ENCODE data around the gene MGMT. TPM values are rescaled to one million over a fixed set of nuclear protein-coding genes. Genes with fewer than 3 reads are reported as not detected.

Gene MGMT
- total and polyA plus RNA-seq, 2 donors (not counting 3 experiments of a cell fraction or from before 2014, with no cell fraction given), result 15.0 to 15.2 TPM

DNA sequence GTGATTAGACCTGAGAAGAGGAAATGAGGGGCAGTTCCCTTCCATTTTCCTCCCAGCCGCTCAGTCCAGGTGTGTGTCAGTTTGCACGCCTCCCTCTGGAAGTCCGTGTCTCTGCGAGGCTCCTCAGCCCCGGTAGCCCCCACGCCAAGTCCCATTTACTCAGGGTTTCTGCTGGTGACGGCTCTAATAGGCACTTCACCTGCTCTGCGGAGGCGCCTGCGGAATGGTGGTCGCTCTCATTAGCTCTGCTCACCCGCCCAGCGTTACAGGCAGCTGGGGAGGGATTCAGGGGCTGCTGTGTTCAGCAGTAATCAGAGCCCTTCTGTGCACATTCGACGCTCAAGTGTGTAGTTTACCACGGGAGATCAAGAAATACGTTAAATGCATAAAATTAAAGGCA lies 179.9 kb downstream of the MGMT start:
- Histone ChIP-seq H2AFZ (ENCODE audit: low read depth, low read length) (no peak overlapping the region), H3K27me3 (ENCODE audit: control insufficient read depth in 2 of 2, insufficient read depth in 2 of 2, low read length in 2 of 2) (no peaks in the 10 kb centered on the region), H4K20me1 (replicated peaks; ENCODE audit: control insufficient read depth, extremely low read depth, insufficient read depth, low read length) (no peaks in the 10 kb centered on the region), H3K9me3 (replicated peaks; ENCODE audit: control insufficient read depth, insufficient read depth, low read length) (no peaks in the 10 kb centered on the region), H3K36me3 (ENCODE audit: control insufficient read depth in 2 of 2, extremely low read depth in 1 of 2, insufficient read depth in 2 of 2, low read length in 2 of 2) (no peaks in the 10 kb centered on the region), H3K4me1 (ENCODE audit: control insufficient read depth, extremely low read depth, insufficient read depth, low read length) (no peaks in the 10 kb centered on the region), H3K27ac (ENCODE audit: insufficient read depth, low read depth, low read length) (no peak overlapping the region), H3K4me2 (ENCODE audit: insufficient read depth, low read length) (no peak overlapping the region), H3K9ac (replicated peaks; ENCODE audit: extremely low read depth, insufficient read depth, low read length) (no peak overlapping the region), H3K9me1 (replicated peaks; ENCODE audit: control insufficient read depth, extremely low read depth, insufficient read depth, low read length) (no peaks in the 10 kb centered on the region), H3K79me2 (ENCODE audit: control insufficient read depth, insufficient read depth, low read length) (no peaks in the 10 kb centered on the region), H3K4me3 (replicated peaks in 1 of 3; ENCODE audit: insufficient read depth in 1 of 3, low read depth in 1 of 3, low read length in 3 of 3) (no peak overlapping the region)
- ChIA-PET CTCF (no interaction called here), POLR2A (no interaction called here)
- intact Hi-C loops (cut with micrococcal nuclease), result no loop called here
- FAIRE-seq (no peak), DNase-seq (ENCODE audit: low read depth, low spot score) (no peak)
- dilution Hi-C loops (cut with MboI; ENCODE audit: extremely low pct_ligation_motif_present, low sequenced_read_pairs), result no loop called here
- TF ChIP-seq MYC (IDR thresholded peaks at IDR 0.05; ENCODE audit: low read depth, low read length) (no peak), JUN (IDR thresholded peaks at IDR 0.05; ENCODE audit: borderline replicate concordance, insufficient read depth, insufficient read length, low read depth) (no peak), POLR2AphosphoS5 (IDR thresholded peaks at IDR 0.05; ENCODE audit: insufficient read depth, low read depth, low read length) (no peak), EZH2 (IDR thresholded peaks at IDR 0.05; ENCODE audit: borderline replicate concordance, low read depth, low read length, severe bottlenecking) (no peak), FOS (IDR thresholded peaks at IDR 0.05; ENCODE audit: borderline replicate concordance, insufficient read depth, low read length) (no peak), GATA2 (IDR thresholded peaks at IDR 0.05; ENCODE audit: insufficient read depth, insufficient read length, low read depth, low read length) (no peak)
- TF ChIP-seq, protein P1, sequence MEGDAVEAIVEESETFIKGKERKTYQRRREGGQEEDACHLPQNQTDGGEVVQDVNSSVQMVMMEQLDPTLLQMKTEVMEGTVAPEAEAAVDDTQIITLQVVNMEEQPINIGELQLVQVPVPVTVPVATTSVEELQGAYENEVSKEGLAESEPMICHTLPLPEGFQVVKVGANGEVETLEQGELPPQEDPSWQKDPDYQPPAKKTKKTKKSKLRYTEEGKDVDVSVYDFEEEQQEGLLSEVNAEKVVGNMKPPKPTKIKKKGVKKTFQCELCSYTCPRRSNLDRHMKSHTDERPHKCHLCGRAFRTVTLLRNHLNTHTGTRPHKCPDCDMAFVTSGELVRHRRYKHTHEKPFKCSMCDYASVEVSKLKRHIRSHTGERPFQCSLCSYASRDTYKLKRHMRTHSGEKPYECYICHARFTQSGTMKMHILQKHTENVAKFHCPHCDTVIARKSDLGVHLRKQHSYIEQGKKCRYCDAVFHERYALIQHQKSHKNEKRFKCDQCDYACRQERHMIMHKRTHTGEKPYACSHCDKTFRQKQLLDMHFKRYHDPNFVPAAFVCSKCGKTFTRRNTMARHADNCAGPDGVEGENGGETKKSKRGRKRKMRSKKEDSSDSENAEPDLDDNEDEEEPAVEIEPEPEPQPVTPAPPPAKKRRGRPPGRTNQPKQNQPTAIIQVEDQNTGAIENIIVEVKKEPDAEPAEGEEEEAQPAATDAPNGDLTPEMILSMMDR (IDR thresholded peaks at IDR 0.05; ENCODE audit: extremely low read depth in 1 of 2, insufficient read depth in 1 of 2, low read depth in 1 of 2, low read length in 2 of 2), result no peak
- no TSS peak for BruUV-seq (replicated peaks)
